Measurements from ENCODE around the gene RNF214.

Gene RNF214

DNA sequence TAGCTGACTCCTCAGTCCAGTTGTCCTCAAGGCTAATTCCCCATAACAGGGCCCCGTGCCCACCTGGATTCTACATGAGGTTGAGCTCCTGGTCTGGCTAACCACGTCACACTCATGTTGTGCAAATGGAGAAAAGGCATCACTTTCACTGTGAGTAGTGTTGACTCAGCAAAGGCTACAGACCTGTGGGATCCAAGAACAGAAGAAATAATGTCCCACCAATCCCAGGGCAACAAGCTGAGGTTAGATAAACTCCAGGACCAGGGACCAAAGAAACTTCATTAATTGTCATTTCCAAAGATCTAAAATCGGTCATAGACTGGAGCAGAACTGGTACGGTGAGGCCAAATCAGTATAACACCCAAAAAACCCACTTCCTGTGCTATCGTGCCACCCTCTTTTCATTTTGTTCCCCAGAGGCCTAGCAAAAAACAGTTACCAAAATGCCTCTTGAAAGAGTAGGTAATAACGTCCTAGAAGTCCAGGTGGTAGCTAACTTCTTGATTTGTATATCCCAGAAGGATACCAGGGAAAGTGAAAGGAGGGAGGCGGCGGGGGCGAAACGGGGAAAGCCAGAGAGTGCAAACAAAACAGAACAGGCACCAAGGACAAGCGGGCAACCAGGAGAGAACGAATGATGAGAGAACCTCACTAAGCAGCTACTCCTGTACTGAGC lies 2.0 kb upstream of the RNF214 start:
- Histone ChIP-seq H3K27me3 (ENCODE audit: control insufficient read depth in 5 of 5, insufficient read depth in 4 of 5, low read length in 5 of 5) (no peaks in the 10 kb centered on the region), H3K27ac (ENCODE audit: low read depth, low read length) (no peak overlapping the region)

DNA sequence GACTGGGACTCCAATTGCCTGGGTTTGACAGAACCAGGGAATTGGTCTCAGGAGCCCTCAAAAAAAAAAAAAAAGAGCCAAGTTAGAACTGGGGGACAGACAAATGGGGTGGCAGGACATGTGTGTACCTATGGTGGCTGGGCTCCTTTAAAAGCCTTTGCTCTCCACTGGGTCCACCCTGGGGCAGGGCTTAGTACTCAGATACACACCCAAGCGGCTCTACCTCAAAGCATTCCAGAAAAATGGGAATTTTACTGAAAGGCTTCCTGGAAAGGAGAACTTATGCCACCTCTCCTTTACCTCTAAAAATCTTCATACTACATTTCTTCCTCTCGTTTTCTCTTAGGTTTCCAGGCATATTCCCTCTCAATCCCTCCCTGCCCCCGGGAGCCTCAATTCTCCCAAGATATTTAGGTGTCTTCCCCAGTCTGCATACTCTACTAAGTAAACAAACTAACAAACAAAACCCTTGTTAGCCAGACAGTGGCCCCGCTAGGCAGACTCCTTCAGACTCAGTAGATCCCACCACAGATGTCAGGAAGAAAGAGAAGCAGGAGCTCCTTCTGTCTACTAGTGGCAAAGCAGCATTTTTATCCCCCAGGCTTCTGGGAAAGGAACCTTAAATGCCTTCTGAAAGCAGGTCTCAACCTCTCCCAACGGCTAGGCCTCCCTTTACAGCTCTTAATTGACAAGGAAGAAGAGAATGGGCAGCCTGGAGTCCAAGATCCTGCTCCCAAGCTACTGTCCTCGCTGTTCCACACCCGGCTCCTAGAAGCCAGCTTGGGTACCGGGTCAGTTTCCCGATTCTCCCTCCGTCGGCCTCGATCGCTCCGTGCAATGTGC lies 1.3 kb upstream of the RNF214 start:
- Histone ChIP-seq H3K4me1 (ENCODE audit: control insufficient read depth in 5 of 5, insufficient read depth in 5 of 5, low read length in 5 of 5) (peaks cover 5 to 32% (median 31%) of the 10 kb centered on the region in 5 donors), H3K4me3 (ENCODE audit: low read depth in 1 of 5, low read length in 5 of 5) (peak overlapping the region; percentile 83 to 97 (median 90)), H3K9ac (ENCODE audit: low read length in 5 of 5) (peak overlapping the region; percentile 81 to 97 (median 95)), H3K27ac (ENCODE audit: low read depth, low read length) (peak overlapping the region; percentile 74), H3K9me3 (ENCODE audit: control insufficient read depth in 5 of 5, low read length in 5 of 5) (no peaks in the 10 kb centered on the region), H3K36me3 (ENCODE audit: control insufficient read depth in 5 of 5, insufficient read depth in 5 of 5, low read length in 5 of 5) (peaks cover 0 to 39% (median 34%) of the 10 kb centered on the region in 5 donors), H3K27me3 (ENCODE audit: control insufficient read depth in 5 of 5, insufficient read depth in 4 of 5, low read length in 5 of 5) (no peaks in the 10 kb centered on the region)

More for the DNA sequence above, 2.0 kb upstream of the RNF214 start:
- peak overlapping the region in 3 of 5 donors; percentile 83 to 97 (median 90) for H3K4me3 ChIP-seq (ENCODE audit: low read depth in 1 of 5, low read length in 5 of 5)
- peaks cover 0 to 43% (median 37%) of the 10 kb centered on the region in 5 donors for H3K36me3 ChIP-seq (ENCODE audit: control insufficient read depth in 5 of 5, insufficient read depth in 5 of 5, low read length in 5 of 5)
- H3K4me1 ChIP-seq (ENCODE audit: control insufficient read depth in 5 of 5, insufficient read depth in 5 of 5, low read length in 5 of 5) = peaks cover 5 to 32% (median 31%) of the 10 kb centered on the region in 5 donors
- H3K9ac ChIP-seq (ENCODE audit: low read length in 5 of 5) = peak overlapping the region; percentile 81 to 97 (median 95)
- H3K9me3 ChIP-seq (ENCODE audit: control insufficient read depth in 5 of 5, low read length in 5 of 5) = no peaks in the 10 kb centered on the region

- Histone ChIP-seq H3K9me3 (ENCODE audit: control insufficient read depth in 5 of 5, low read length in 5 of 5) (no peaks in the 10 kb centered on the region), H3K9ac (ENCODE audit: low read length in 5 of 5) (peak within 1 kb of the TSS; percentile 81 to 97 (median 95)), H3K27ac (ENCODE audit: low read depth, low read length) (peak within 1 kb of the TSS; percentile 77), H3K36me3 (ENCODE audit: control insufficient read depth in 5 of 5, insufficient read depth in 5 of 5, low read length in 5 of 5) (peaks cover 0 to 36% (median 31%) of the 10 kb centered on the region in 5 donors), H3K4me1 (ENCODE audit: control insufficient read depth in 5 of 5, insufficient read depth in 5 of 5, low read length in 5 of 5) (peaks cover 5 to 32% (median 31%) of the 10 kb centered on the region in 5 donors), H3K27me3 (ENCODE audit: control insufficient read depth in 5 of 5, insufficient read depth in 4 of 5, low read length in 5 of 5) (no peaks in the 10 kb centered on the region), H3K4me3 (ENCODE audit: low read depth in 1 of 5, low read length in 5 of 5) (peak within 1 kb of the TSS; percentile 83 to 97 (median 95))
Measured at GRCh38 chr11:117231842-117232091, 704 bp upstream of the RNF214 start, which contains the start of gene PCSK7. Gene PCSK7 (minus strand): TSS chr11:117232073. CDS start chr11:117229844, 2,229 bp downstream.

GRCh38 chr11:117232911-117233409 lies 489 bp downstream of the RNF214 start:
- H3K27ac ChIP-seq (ENCODE audit: low read depth, low read length) = peak overlapping the region; percentile 46
- H3K36me3 ChIP-seq (ENCODE audit: control insufficient read depth in 5 of 5, insufficient read depth in 5 of 5, low read length in 5 of 5) = peaks cover 0 to 24% (median 22%) of the 10 kb centered on the region in 5 donors
- no peaks in the 10 kb centered on the region for H3K27me3 ChIP-seq (ENCODE audit: control insufficient read depth in 5 of 5, insufficient read depth in 4 of 5, low read length in 5 of 5)
- peaks cover 5 to 32% (median 31%) of the 10 kb centered on the region in 5 donors for H3K4me1 ChIP-seq (ENCODE audit: control insufficient read depth in 5 of 5, insufficient read depth in 5 of 5, low read length in 5 of 5)
- peak overlapping the region in 4 of 5 donors; percentile 68 to 87 (median 80) for H3K9ac ChIP-seq (ENCODE audit: low read length in 5 of 5)
- no peaks in the 10 kb centered on the region for H3K9me3 ChIP-seq (ENCODE audit: control insufficient read depth in 5 of 5, low read length in 5 of 5)
- peak overlapping the region; percentile 72 to 97 (median 80) for H3K4me3 ChIP-seq (ENCODE audit: low read depth in 1 of 5, low read length in 5 of 5)

- Histone ChIP-seq H3K4me1 (ENCODE audit: control insufficient read depth in 5 of 5, insufficient read depth in 5 of 5, low read length in 5 of 5) (peaks cover 0 to 13% (median 11%) of the 10 kb centered on the region in 5 donors), H3K4me3 (ENCODE audit: low read depth in 1 of 5, low read length in 5 of 5) (no peak overlapping the region), H3K9ac (ENCODE audit: low read length in 5 of 5) (no peak overlapping the region), H3K9me3 (ENCODE audit: control insufficient read depth in 5 of 5, low read length in 5 of 5) (no peaks in the 10 kb centered on the region), H3K27me3 (ENCODE audit: control insufficient read depth in 5 of 5, insufficient read depth in 4 of 5, low read length in 5 of 5) (no peaks in the 10 kb centered on the region), H3K27ac (ENCODE audit: low read depth, low read length) (no peak overlapping the region), H3K36me3 (ENCODE audit: control insufficient read depth in 5 of 5, insufficient read depth in 5 of 5, low read length in 5 of 5) (peaks cover 8 to 38% (median 26%) of the 10 kb centered on the region in 5 donors)
Measured at GRCh38 chr11:117238221-117238620, 5.8 kb downstream of the RNF214 start.

DNA sequence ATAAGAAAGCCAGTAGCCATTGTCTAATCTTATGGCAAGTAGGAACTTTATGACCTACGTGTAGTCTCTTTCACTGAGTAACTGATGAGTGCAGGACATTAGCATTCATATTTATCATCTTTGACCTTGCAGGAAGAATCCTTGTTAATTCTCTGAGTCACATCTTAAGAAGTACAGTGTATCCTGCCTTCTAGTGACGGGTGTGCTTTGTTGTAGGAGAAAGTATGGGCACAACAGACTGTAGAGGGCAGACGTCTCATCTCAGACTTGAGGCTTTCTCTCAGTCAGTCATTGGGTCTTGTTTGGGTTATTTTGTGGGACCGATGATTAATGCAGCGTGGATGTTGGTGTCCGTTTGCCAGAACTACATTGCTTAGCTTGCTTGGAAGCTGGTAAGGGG lies 6.8 kb downstream of the RNF214 start:
- H3K27me3 ChIP-seq (ENCODE audit: control insufficient read depth in 5 of 5, insufficient read depth in 4 of 5, low read length in 5 of 5) = no peaks in the 10 kb centered on the region
- no peak overlapping the region for H3K9ac ChIP-seq (ENCODE audit: low read length in 5 of 5)
- no peak overlapping the region for H3K27ac ChIP-seq (ENCODE audit: low read depth, low read length)
- peaks cover 0 to 2% (median under 1%) of the 10 kb centered on the region in 5 donors for H3K4me1 ChIP-seq (ENCODE audit: control insufficient read depth in 5 of 5, insufficient read depth in 5 of 5, low read length in 5 of 5)
- H3K36me3 ChIP-seq (ENCODE audit: control insufficient read depth in 5 of 5, insufficient read depth in 5 of 5, low read length in 5 of 5) = peaks cover 9 to 45% (median 35%) of the 10 kb centered on the region in 5 donors
- H3K9me3 ChIP-seq (ENCODE audit: control insufficient read depth in 5 of 5, low read length in 5 of 5) = no peaks in the 10 kb centered on the region
- H3K4me3 ChIP-seq (ENCODE audit: low read depth in 1 of 5, low read length in 5 of 5) = no peak overlapping the region

- H3K36me3 ChIP-seq (ENCODE audit: control insufficient read depth in 5 of 5, insufficient read depth in 5 of 5, low read length in 5 of 5) = peaks cover 29 to 68% (median 54%) of the 10 kb centered on the region in 5 donors
Measured at GRCh38 chr11:117248341-117248740, 15.9 kb downstream of the RNF214 start.

GRCh38 chr11:117249571-117249970 lies 17.1 kb downstream of the RNF214 start:
- peaks cover 26 to 70% (median 48%) of the 10 kb centered on the region in 5 donors for H3K36me3 ChIP-seq (ENCODE audit: control insufficient read depth in 5 of 5, insufficient read depth in 5 of 5, low read length in 5 of 5)

More at GRCh38 chr11:117248341-117248740, 15.9 kb downstream of the RNF214 start:
- H3K4me1 ChIP-seq (ENCODE audit: control insufficient read depth in 5 of 5, insufficient read depth in 5 of 5, low read length in 5 of 5) = no peaks in the 10 kb centered on the region
- H3K27ac ChIP-seq (ENCODE audit: low read depth, low read length) = no peak overlapping the region
- no peak overlapping the region for H3K4me3 ChIP-seq (ENCODE audit: low read depth in 1 of 5, low read length in 5 of 5)
- H3K9me3 ChIP-seq (ENCODE audit: control insufficient read depth in 5 of 5, low read length in 5 of 5) = no peaks in the 10 kb centered on the region
- H3K27me3 ChIP-seq (ENCODE audit: control insufficient read depth in 5 of 5, insufficient read depth in 4 of 5, low read length in 5 of 5) = no peaks in the 10 kb centered on the region
- no peak overlapping the region for H3K9ac ChIP-seq (ENCODE audit: low read length in 5 of 5)

GRCh38 chr11:117251506-117251905 lies 19.0 kb downstream of the RNF214 start:
- no peak overlapping the region for H3K27ac ChIP-seq (ENCODE audit: low read depth, low read length)
- H3K27me3 ChIP-seq (ENCODE audit: control insufficient read depth in 5 of 5, insufficient read depth in 4 of 5, low read length in 5 of 5) = no peaks in the 10 kb centered on the region
- peaks cover 24 to 70% (median 39%) of the 10 kb centered on the region in 5 donors for H3K36me3 ChIP-seq (ENCODE audit: control insufficient read depth in 5 of 5, insufficient read depth in 5 of 5, low read length in 5 of 5)

More at GRCh38 chr11:117249571-117249970, 17.1 kb downstream of the RNF214 start:
- no peak overlapping the region for H3K9ac ChIP-seq (ENCODE audit: low read length in 5 of 5)
- no peaks in the 10 kb centered on the region for H3K27me3 ChIP-seq (ENCODE audit: control insufficient read depth in 5 of 5, insufficient read depth in 4 of 5, low read length in 5 of 5)
- no peaks in the 10 kb centered on the region for H3K4me1 ChIP-seq (ENCODE audit: control insufficient read depth in 5 of 5, insufficient read depth in 5 of 5, low read length in 5 of 5)
- H3K27ac ChIP-seq (ENCODE audit: low read depth, low read length) = no peak overlapping the region
- H3K4me3 ChIP-seq (ENCODE audit: low read depth in 1 of 5, low read length in 5 of 5) = no peak overlapping the region
- no peaks in the 10 kb centered on the region for H3K9me3 ChIP-seq (ENCODE audit: control insufficient read depth in 5 of 5, low read length in 5 of 5)

More at GRCh38 chr11:117251506-117251905, 19.0 kb downstream of the RNF214 start:
- Histone ChIP-seq H3K4me1 (ENCODE audit: control insufficient read depth in 5 of 5, insufficient read depth in 5 of 5, low read length in 5 of 5) (no peaks in the 10 kb centered on the region), H3K9me3 (ENCODE audit: control insufficient read depth in 5 of 5, low read length in 5 of 5) (no peaks in the 10 kb centered on the region), H3K9ac (ENCODE audit: low read length in 5 of 5) (no peak overlapping the region), H3K4me3 (ENCODE audit: low read depth in 1 of 5, low read length in 5 of 5) (no peak overlapping the region)
